Islet of Langerhans (tissue), 1 donor: ENCODE results near the gene RNF13.
"Not testable (repeated sequence)": the region's sequence is repeated elsewhere in the genome, so short reads cannot be mapped to it uniquely, and the experiment has no call there.

Experiments
- FAIRE-seq: peaks from one replicate; lab custom pipeline; 2011; peaks lifted over from hg19 to GRCh38; lab: Jason Lieb, UNC

The RNF13 gene

DNA sequence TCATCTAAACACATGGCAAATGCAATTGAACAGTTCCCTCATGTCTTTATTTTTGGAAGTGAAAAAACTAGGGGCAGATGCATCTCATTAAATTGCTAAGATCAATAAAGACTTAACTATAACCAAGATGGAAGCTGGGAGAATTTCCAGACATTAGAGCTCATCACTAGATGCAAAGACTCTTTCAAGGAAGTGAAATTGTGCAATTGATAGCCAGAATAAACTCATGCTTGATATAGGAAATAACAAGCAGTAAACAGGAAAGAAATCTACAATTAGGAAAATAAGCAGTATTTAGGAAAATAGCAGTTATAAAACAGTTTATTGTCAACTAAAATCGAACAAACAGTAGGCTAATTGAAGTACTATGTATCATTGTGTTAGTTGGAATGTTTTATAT, 11.8 kb upstream of the RNF13 start:
- FAIRE-seq: no peak

DNA sequence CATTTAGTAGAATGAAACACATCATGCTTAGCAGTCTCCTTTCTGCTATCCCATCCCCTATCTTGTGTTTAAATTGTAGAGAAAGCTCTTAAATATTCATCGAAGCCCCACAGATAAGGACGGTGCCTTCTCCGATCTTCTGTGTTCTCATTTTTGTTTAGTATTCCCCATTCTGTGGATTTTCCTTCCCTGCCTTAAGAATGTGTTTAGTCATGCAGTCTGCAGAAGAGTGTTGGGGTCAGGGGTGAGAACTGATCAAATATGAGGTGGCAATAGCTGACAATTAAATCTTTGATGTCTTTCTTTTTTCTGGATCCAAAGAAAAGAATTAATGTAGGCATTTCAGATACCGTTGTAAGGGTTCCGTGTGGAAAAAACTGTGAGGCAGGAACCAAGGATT, 11.4 kb upstream of the RNF13 start:
- FAIRE-seq: no peak

DNA sequence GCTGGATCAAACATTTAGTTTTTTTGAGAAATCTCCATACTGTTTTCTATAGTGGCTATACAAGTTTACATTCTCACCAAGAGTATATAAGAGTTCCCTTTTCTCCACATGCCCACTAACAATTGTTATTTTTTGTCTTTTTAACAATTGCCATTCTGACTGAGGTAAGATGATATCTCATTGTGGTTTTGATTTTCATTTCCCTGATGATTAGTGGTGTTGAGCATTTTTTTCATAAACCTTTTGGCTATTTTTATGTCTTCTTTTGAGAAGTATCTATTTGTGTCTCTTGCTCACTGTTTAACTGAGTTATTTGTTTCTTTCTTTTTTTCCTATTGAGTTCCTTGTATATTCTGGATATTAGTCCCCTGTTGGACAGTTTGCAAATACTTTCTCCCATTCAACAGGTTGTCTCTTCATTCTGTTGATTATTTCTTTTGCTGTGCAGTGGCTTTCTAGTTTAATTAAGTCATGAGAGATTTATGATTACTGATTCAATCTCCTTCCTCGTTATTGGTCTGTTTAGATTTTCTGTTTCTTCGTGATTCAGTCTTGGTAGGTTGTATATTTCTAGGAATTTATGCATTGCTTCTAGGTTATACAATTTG, 6.7 kb upstream of the RNF13 start:
- no peak for FAIRE-seq

DNA sequence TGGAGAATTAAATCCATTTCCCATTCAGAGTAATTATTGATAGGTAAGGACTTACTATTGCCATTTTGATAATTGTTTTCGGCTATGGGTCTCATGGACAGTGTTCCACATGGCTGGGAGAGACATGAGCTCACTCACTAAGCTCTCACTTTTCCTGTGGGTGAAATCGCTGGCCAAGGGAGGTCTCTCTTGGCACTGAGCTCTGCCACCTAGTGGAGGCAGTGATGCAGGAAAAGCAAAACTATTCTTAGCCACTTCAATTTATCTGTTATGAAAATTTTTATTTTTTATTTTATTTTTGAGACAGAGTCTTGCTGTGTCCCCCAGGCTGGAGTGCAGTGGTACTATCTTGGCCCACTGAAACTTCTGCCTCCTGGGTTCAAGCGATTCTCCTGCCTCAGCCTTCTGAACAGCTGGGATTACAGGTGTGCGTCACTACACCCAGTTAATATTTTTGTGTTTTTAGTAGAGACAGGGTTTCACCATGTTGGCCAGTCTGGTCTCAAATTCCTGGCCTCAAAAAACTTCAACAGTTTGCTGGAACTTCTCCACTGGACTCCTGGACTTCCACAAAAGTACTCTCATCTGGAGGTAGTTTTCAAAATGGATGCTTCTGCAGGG, 4.7 kb upstream of the RNF13 start:
- FAIRE-seq: peak; percentile 90

DNA sequence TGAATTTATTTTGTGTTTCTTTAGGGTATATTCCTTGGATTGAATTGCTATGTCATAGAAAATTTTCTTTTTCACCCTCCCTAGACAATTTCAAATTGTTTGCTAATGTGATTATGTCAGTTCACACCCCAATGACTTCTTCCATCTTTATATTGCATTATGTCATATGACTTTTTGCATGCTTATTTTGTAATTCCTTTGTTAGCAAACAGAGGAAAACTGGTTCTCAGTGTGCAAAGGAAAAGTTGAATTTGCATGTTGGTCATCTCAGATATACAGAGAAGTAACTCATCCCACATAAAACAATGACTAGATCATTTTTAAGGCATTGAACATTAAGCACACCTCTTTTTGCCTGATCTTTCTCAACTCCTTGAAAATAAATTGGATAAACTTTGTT, 3.3 kb upstream of the RNF13 start:
- FAIRE-seq: no peak

DNA sequence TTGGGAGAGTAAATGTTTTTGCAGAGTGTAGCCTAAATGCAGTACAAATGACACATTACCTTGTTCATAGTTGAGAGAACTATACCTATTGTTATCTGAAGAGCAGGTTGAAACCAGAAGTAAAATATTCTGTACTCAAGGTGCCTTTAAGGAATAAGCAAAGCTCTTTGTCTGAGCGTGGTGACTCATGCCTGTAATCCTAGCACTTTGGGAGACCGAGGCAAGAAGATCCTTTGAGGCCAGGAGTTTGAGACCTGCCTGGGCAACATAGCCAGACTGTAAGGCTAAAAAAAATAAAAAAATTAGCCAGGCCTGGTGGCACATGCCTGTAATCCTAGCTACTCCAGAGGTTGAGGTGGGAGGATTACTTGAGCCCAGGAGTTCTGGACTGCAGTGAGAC, 2.2 kb upstream of the RNF13 start:
- no peak for FAIRE-seq

DNA sequence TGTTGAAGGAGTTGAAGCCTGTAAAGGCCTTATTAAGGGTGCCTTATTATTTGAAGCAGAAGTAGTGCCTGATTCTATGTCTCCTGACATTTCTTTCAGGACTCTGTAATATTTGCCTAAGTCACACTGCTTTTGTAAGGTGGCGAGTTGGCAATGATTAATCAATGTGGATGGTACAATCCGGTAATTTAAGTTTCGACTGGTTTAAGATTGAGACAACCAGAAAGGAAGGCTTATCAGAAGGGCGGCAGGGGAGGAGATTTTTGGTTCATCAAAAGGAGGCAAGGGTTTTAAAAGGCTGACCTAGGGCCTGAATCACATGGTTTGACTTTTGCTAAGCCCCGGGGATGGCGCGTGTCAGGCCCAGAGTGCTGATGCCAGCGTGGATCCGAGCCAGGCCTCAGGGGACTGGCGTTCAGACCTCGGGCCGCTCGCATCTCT, 830 bp upstream of the RNF13 start:
- FAIRE-seq: no peak

DNA sequence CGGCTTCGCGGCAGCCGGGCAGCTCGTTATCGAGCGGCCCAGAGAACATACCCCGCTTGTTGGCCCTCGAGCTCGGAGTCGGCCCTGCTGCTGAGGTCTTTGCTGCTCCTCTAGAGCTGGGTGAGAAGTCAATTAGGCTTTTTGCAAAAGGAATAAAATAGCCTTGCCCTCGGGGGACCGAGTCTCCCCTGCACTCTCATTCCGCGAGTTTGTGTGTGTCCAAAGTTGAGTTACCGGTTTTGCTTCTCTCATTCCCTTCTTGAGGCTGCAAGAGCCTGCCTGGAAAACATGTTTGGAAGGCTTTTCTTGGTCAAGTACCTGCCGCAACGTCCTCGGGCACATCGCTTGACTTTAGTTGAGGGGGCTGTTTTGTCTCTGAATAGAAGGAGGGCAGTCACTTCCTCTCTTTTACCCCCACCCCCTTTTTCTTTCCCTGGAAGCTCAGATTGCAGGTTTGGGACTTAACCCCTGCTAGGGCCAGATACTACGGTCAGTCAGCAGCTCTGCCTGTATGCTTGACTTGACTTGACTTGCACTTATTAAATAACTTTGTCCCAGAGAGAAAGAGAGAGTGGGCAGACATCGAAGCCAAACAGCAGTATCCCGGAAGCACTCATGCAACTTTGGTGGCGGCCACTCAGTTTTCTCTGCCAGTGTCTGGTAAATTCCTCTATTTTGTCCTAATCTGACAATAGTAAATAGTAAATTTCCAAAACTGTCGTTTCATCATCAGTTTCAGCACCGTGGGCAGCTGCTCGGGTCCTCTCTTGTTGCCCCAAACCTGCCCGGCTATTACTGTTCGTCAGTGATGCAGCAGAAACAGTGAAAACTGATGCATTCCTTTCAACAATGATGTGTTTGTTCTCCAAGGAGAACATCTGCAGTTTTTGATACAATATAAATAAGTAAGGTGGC, 609 bp downstream of the RNF13 start:
- FAIRE-seq: no peak

DNA sequence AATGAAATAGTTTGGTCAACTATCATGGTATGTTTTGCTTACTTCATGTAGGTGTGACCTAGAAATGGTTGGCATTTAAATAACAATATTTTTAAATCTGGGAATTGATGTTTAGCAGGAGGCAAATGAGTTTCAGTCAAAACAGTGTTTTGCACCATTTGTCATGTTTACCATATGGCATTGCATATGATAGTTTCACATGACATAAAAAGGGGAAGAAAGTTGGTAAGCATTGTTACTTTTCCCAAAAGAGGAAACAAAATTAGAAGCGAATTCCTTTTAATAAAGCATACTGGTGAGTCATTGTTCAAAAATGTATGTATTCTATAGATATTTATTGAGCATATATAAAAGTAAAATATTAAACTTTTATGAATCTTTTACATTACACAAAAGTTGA, 2.3 kb downstream of the RNF13 start:
- FAIRE-seq: peak; percentile 30

DNA sequence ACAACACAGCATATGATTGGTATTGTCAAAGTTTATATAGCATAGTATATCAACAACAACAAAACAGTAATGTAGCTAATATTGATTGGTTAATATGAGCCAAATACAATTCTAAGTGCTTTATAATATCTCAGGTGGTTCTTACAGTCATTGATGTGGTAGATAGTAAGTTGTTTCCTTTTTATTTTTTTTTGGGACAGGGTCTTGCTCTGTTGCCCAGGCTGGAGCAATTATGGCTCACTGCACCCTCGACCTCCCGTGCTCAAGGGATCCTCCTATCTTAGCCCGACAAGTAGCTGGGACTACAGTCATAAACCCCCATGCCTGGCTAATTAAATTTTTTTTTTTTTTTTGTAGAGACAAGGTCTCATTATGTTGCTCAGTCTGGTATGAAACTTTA, 2.7 kb downstream of the RNF13 start:
- FAIRE-seq: no peak

DNA sequence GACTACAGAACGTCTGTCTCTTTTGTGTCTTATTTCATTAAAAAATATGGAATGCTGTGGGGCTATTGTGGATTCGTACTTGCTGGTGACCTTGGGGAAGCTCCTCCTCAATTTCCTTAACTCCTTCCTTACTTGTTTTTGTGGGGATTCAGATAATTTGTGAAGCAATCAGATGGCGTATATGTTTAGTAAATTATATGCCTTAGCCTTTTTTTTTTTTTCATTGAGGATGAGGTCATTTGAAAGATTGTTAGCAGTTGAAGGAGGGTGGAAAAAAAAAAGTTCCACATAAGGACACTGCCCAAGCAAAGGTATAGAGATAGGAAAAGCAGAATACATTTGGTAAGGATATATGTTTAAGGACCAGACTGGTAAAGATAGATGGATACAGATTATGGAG, 3.3 kb downstream of the RNF13 start:
- FAIRE-seq: no peak

DNA sequence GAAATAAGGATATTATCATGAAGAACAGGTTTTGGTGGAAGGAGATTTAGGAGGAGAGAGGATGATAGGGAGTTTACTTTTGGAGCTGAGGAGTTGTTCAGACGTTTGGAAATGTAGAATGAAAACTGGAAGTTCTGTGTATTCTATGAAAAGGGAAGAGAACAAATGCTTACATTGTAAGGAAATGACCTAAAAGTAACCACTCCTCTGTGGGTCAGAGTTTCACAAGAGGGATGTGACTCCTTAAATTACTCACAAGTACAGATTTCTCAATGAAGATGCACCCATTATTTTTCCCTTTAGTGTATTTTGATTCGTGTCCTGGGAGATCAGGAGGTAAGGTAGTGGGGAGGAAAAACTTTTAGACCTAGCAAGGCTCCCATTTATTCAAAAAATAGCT, 4.0 kb downstream of the RNF13 start:
- FAIRE-seq: no peak

DNA sequence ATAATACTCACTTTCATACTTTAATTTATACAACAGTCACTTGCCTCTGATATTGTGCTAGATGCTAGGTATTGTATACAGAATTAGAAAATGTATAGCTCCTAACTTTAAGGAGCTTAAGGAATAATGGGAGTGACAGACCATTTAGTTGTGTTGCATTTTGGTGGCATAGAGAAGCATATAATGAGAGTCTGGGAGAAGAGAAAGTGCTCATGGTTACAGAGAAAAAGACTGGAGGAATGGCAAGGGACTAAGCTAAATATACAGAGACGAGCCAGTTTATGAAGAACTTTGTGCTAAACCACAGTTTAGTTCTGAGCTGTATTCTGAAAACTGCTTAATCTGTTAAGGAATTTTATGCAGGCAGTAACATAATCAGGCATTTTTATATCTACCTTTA, 6.4 kb downstream of the RNF13 start:
- FAIRE-seq: no peak

DNA sequence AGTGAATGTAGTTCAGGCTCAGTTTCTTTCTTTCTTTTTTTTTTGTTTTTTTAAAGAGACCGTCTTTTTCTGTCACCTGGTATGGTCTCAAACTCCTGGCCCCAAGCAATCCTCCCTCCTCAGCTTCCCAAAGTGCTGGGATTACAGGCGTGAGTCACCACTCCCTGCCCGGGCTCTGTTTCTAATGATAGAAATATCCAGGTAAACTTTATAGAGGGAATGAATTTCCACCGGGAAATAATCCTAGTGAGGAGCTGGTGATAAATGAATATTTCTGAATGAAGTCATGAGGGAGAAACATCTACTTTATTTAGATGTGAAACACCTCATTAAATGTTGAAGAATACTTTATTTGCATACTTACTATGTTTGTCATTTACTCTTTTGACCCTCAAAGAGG, 7.2 kb downstream of the RNF13 start:
- FAIRE-seq: no peak

DNA sequence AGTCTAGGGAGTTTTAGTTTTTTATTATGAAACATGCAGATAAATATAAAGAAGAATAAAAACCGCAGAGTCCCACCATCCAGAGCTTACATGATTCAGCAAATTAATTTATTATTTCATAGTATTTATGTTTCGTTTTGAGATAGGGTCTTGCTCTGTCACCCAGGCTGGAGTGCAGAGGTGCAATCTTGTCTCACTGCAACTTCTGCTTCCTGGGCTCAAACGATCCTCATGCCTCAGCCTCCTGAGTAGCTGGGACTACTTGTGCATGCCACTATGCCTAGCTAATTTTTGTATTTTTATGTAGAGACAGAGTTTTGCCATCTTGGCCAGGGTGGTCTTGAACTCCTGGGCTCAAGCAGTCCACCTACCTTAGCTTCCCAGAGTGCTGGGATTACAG, 13.6 kb downstream of the RNF13 start:
- no peak for FAIRE-seq

DNA sequence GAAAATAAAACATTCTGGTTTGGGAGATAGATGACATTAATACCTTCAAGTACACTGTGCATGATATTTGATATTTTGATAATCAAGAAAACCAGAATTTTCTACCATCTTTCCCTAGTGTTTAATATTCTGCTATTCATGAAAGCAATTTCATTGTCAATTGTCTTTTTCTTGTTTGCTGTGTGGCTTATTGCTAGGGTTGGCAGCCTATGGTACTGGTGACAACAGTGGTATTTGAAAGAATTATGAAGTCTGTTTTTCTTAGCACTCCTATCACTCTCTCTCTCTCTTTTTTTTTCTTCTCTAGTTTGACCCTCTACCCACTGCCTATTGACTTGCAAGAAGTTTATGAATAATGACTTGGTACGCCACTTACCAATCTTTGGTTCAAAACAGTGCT, 15.4 kb downstream of the RNF13 start:
- FAIRE-seq: no peak

DNA sequence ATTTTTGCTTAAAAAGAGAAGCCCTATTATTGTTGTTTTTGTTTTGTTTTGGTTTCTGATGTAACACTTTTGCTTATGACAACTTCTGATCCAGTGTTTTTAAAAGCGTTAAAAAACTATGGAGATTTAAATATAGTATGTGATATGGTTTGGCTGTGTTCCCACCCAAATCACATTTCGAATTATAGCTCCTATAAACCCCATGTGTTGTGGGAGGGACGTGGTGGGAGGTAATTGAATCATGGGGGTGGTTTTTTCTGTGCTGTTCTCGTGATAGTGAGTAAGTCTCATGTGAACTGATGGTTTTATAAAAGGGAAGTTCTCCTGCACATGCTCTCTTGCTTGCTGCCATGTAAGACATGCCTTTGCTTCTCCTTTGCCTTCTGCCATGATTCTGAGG, 16.6 kb downstream of the RNF13 start:
- FAIRE-seq: not testable (repeated sequence)

DNA sequence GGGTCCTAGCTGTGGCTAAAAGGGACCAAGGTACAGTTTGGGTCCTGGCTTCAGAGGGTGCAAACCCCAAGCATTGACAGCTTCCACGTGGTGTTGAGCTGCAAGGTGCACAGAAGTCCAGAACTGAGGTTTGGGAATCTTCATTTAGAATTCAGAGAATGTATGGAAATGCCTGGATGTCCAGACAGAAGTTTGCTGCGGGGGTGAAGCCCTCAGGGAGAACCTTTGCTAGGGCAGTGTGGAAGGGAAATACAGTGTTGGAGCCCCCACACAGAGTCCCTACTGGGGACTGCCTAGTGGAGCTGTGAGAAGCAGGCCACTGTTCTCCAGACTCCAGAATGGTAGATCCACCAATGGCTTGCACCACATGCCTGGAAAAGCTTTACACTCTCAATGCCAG, 17.9 kb downstream of the RNF13 start:
- no peak for FAIRE-seq

DNA sequence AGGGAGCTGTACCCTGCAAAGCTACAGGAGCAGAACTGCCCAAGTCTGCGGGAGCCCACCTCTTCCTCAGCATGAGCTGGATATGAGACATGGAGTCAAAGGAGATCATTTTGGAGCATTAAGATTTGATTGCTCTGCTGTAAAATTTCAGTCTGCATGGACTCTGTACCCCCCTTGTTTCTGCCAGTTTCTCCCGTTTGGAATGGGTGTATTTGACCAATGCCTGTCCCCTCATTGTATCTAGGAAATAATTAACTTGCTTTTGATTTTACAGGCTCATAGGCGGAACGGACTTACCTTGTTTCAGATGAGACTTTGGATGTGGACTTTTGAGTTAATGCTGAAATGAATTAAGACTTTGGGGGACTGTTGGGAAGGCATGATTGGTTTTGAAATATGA, 18.3 kb downstream of the RNF13 start:
- no peak for FAIRE-seq

DNA sequence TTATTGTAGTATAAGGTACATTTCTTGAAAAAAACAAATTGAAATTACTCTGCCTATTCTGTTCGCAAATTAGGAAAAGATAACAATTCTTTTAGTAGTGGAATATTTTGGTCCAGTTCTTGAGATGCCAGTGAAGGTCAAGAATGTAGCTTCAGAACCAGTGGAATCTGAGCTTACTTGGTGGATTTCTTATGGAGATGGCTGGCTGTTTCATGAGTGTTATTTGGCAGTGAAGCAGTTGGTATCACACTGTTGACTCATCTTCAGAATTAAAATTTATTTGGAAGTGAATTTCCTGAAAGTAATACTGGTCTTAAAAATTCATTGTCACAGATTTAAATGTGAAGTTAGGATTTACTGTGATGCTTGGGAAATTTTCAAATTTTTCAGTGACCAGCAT, 19.1 kb downstream of the RNF13 start:
- no peak for FAIRE-seq

DNA sequence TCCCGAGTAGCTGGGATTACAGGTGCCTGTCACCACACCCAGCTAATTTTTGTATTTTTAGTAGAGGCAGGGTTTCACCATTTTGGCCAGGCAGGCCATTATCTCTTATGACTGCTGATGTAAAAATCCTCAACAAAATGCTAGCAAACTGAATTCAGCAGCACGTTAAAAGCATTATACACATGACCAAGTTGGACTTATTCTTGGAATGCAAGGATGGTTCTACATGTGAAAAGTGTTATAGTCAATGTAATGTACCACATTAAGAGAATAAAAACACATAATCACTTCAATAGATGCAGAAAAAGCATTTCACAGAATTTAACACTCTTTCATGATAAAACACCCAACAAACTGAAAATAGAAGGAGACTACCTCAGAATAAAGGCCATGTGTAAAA, 20.2 kb downstream of the RNF13 start:
- FAIRE-seq: no peak

DNA sequence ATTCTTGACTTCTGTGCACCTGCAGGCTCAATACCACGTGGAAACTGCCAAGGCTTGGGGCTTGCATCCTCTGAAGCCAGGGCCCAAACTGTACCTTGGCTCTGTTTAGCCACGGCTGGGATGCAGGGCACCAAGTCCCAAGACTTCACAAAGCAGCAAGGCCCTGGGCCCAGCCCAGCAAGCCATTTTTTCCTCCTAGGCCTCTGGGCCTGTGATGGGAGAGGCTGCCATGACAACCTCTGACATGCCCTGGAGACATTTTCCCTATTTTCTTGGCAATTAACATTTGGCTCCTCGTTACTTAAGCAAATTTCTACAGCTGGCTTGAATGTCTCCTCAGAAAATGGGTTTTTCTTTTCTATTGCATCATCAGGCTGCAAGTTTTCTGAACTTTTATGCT, 25.5 kb downstream of the RNF13 start:
- FAIRE-seq: not testable (repeated sequence)

DNA sequence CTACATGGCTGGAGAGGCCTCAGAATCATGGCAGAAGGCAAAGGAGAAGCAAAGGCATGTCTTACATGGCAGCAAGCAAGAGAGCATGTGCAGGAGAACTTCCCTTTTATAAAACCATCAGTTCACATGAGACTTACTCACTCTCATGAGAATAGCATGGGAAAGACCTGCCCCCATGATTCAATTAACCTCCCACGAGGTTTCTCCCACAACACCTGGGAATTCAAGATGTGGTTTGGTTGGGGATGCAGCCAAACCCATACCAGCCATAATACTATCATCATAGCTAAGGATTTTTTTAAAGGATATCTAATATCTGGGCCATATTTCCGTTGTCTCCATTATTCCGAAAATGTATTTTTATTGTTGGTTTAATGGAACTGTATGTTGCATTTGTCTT, 26.5 kb downstream of the RNF13 start:
- not testable (repeated sequence) for FAIRE-seq

DNA sequence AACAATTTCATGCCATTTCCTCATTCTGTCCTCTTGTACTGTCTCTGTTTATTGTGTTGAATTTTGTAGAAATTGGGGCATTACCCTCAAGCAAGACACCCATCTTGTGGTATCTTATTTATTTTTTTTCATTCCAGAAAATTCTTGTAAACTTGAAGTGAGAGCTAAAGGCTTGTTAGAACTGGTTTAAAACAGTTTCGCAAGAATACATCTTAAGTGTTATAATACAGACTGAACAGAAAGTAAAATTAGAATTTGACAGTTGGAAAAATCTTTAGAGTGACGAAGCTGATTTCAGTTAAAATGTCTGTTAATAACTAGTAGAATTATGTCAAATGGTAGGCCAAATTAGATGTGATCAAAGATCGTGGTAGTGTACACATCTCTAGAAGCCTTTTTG, 26.9 kb downstream of the RNF13 start:
- FAIRE-seq: no peak
